Gastrocnemius medialis (tissue), 4 donors: ENCODE results near the gene CTIF.

ENCODE experiments used
- CTCF ChIP-seq, 5 experiments: fragments of 450-650 bp in 3 of 5; fragments of 200-600 bp in 2 of 5; sonication (generic) in 2 of 5; IDR thresholded peaks in 4 of 5; conservative IDR thresholded peaks in 1 of 5; 1 replicate in 4 of 5; 2 replicates in 1 of 5; pipeline ENCODE4 v1.5.1; 2016 to 2019; ENCODE audit warnings: antibody characterized with exemption in 5 of 5, mild to moderate bottlenecking in 3 of 5, moderate library complexity in 3 of 5
- POLR2A ChIP-seq, 2 donors: fragments of 450-650 bp; IDR thresholded peaks; one replicate each; pipeline ENCODE4 v1.6.1; 2017; ENCODE audit warnings: antibody characterized with exemption in 2 of 2, mild to moderate bottlenecking in 2 of 2, moderate library complexity in 2 of 2

DNA sequence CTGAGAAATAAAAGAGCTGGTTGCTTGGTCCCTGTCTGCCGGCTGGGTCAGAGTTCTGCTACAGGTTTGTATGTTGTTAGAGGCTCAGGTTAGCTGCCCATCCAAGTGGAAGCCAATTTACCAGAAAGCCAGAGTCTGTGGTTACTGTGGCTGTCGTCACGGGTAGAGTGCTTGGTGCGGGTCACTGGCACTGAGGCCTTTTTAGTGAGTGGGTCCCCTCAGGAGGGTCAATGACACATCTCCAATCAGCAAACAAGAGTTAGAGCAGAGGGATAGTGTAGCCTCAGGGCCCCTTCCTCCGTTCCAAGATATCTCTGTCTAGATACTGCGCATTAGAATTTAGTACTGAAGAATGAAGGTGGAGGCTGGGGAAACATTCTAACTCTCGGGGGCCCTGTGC, 41.2 kb downstream of the CTIF start:
- no peak for TF ChIP-seq CTCF (IDR thresholded peaks at IDR 0.05 in 4 of 5, conservative IDR thresholded peaks at IDR 0.05 in 1 of 5)
- TF ChIP-seq POLR2A (IDR thresholded peaks at IDR 0.05) = no peak
